HG03457 (cell line): ENCODE results near the gene RASSF7.

Experiments
- ATAC-seq: cut with Tn5 transposase; IDR thresholded peaks from one replicate; pipeline ENCODE4 v1.9.1; 2021; ENCODE audit warnings: moderate number of reproducible peaks; ENCODE audit not compliant: unreplicated experiment

The RASSF7 gene

DNA sequence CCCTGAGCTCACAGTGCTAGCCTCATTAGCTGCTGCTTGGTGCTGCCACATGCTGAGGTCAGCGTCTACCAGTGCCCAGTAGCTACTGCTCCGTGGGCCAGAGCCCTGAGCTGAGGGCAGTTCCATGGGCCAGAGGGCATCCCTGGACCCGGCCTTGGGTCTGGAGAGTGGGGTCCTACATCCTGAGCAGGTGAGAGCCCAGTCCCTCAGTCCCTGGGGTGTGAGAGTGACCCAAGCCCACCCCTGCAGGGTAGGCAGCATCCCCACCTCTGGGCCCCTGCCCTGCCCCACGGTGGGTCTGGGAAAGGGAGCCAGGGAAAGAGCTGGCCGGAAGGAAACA, 10.1 kb upstream of the RASSF7 start:
- no peak for ATAC-seq

DNA sequence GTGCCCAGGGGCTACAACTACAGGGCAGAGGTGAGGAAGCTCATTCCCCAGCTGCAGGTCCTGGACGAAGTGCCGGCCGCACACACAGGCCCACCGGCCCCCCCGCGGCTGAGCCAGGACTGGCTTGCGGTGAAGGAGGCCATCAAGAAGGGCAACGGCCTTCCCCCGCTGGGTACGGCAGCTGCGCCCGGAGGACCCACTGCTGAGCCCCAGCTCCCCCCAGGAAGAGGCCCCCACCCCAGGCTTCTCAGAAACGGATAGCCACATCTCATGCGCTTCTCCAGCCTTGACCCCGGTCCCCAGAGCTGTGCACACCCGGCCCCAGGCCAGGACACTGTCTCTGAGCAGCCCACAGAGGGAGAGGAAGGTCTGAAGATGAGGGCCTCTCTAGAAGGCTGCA, 9.6 kb upstream of the RASSF7 start:
- no peak for ATAC-seq

DNA sequence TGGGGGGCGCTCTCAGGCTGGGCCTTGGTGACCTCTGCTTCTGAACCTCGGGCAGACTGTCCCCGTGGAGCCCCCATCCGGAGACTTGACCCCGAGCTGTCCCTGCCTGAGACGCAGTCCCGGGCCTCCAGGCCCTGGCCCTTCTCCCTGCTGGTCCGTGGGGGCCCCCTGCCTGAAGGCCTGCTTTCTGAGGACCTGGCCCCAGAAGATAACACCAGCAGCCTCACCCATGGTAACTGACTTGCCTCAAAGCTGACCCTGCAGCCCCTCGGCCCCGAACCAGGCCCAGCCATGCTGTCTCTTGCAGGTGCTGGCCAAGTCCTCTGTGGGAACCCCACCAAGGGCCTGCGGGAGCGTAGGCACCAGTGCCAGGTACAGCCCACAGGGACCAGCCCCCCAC, 9.2 kb upstream of the RASSF7 start:
- ATAC-seq = no peak

DNA sequence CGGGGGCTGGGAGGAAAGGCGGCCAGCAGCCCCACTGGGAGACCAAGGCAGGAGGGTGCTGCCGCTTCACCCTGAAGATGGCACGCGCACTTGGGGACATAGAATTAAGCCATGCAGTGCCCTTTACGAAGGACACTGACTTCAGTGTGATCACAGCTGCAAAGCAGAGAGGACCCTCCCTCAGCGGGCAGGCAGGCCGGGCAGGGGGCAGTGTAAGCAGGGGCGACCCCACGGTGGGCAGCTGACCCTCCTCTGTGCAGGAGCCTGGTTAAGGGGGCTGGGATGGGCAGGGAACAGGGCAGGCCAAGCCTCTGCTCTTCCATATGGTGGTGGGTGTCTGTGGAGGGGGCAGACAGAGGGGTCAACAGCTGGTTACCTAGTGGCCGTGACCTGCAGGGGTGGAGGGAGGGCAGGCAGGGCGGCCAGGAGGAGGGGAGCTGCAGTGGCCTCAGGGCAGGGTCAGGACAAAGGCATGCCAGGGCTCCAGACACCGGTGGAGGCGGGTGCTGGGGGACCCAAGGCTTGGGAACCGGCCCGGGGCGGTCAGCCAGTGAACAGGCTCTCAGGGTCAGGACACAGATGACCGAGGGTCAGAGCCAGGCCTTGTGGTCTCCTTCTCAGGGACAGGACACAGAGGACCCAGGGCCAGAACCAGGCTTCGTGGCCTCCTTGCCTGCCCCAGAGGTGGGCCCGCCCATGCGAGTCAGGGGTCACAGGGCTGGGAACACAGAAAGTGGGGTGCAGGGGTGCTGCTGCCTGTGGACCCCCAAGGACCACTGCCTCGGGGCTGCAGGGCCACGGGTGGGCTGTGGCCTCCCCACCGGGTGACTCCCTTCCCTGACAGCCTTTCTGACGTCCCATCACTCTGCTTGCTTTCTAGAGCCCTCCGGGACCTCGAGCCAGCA, 7.4 kb upstream of the RASSF7 start:
- no peak for ATAC-seq

DNA sequence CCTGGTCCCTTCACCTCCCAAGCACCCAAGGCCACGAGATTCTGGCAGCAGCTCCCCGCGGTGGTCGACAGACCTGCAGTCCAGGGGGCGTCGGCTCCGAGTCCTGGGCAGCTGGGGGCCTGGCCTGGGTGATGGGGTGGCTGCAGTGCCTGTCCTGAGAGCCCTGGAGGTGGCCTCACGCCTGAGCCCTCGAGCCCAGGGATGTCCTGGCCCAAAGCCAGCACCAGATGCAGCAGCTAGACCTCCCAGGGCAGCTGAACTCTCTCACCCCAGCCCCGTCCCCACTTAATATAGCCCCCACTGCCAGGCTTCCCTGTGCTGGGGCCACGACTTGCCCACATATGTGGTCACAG, 6.8 kb upstream of the RASSF7 start:
- ATAC-seq = no peak

GRCh38 chr11:554428-555226, 6.1 kb upstream of the RASSF7 start:
- ATAC-seq = no peak

GRCh38 chr11:555227-555779, 5.5 kb upstream of the RASSF7 start:
- ATAC-seq = no peak

- ATAC-seq = no peak
Measured at GRCh38 chr11:555780-556661, 4.7 kb upstream of the RASSF7 start.

- ATAC-seq = no peak
Measured at GRCh38 chr11:556662-557256, 4.0 kb upstream of the RASSF7 start.

- ATAC-seq = no peak
Measured at GRCh38 chr11:557328-558132, 3.2 kb upstream of the RASSF7 start.

DNA sequence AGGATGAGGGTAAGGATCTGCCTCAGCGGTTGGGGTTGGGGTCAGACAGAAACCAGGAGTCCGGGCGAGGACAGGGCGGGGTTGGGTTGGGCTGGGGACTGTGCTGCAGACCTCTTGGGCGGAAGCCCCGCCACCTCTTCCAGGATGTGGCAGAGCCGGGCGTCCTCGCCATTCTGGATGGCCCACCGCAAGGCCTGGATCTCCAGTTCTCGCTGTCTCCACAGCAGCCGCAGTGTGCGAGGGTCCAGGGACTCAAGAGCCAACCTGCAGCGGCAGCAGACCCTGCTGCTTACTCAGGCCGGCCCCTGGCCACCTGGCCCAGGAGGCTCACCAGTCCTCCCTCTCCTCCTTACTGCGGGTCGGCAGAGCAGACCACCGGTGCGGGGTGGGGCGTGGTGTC, 2.3 kb upstream of the RASSF7 start:
- ATAC-seq = no peak

DNA sequence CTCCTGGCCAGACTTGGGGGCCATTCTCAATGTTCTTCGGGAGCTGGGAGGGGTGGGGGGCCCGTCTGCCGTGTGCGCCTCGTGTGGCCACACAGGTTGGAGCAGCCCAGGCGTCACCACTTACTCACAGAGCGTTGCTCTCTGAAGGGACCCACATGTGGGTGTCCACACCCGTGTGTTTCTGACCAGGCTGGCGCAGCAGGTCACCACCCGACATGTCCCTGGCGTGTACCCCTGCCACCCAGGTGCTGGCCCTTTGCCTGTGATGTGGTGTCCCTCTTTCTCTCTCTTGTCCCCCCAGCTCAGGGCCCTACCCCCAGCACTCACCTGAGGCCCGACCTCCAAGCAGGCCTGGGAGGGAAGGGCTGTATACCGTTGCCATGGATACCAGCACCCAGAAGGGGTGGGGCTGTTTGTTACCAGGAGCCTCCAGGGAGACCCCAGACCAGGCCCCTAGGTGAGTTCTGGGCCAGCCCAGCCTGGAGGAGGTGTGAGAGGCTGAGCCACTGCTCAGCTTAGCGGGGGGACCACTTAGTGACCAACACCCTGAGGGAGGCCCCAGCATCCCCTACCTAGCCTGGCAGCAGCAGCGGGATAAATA, 1.6 kb upstream of the RASSF7 start:
- no peak for ATAC-seq

GRCh38 chr11:559712-560304, 962 bp upstream of the RASSF7 start:
- ATAC-seq = no peak

DNA sequence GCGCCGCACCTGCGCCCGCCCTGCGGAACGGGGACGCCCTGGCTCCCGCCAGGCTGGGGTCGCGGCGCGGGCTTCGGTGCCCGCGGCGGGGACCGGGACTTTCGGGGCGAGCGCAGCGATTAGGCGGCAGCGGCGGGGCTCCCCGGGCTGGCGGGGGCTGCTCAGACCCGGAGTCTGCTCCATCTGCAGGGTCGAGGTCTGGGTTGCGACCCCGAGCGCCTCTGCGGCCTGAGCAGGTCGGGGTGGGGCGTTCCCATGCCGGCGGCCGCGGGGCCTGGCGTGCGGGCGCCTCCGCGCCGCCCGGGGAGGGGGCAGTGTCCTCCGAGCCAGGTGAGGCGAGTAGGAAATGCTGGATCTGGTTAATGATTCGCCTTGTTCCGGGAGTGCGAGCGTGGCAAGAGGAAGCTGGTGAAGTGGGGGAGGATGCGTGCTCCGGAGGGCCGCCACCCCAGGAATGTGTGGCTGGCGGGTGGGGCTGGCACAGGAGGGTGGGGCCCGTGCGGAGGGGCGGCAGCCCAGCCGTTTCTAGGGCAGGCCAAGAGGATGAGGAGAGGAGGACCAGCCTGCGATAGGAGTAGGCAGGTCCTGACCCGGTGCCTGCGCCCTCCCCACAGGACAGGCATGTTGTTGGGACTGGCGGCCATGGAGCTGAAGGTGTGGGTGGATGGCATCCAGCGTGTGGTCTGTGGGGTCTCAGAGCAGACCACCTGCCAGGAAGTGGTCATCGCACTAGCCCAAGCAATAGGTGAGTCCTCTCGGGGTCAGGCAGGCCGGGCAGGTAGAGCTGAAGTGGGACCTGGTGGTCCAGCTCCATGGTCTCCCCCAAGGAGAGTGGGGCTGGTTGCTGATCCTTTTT, 606 bp downstream of the RASSF7 start:
- peak; percentile 9 for ATAC-seq

DNA sequence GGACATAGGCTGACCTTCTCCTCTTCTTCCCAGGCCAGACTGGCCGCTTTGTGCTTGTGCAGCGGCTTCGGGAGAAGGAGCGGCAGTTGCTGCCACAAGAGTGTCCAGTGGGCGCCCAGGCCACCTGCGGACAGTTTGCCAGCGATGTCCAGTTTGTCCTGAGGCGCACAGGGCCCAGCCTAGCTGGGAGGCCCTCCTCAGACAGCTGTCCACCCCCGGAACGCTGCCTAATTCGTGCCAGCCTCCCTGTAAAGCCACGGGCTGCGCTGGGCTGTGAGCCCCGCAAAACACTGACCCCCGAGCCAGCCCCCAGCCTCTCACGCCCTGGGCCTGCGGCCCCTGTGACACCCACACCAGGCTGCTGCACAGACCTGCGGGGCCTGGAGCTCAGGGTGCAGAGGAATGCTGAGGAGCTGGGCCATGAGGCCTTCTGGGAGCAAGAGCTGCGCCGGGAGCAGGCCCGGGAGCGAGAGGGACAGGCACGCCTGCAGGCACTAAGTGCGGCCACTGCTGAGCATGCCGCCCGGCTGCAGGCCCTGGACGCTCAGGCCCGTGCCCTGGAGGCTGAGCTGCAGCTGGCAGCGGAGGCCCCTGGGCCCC, 1.4 kb downstream of the RASSF7 start:
- no peak for ATAC-seq

GRCh38 chr11:563066-563811, 2.5 kb downstream of the RASSF7 start:
- ATAC-seq = no peak
